ENCODE results near the gene TRIM37. TPM values are rescaled to one million over a fixed set of nuclear protein-coding genes. Genes with fewer than 3 reads are reported as not detected.
"Not testable (repeated sequence)": the region's sequence is repeated elsewhere in the genome, so short reads cannot be mapped to it uniquely, and the experiment has no call there.

Gene TRIM37
- total RNA-seq, 1 experiment from 2014 or later = 37.7 TPM

DNA sequence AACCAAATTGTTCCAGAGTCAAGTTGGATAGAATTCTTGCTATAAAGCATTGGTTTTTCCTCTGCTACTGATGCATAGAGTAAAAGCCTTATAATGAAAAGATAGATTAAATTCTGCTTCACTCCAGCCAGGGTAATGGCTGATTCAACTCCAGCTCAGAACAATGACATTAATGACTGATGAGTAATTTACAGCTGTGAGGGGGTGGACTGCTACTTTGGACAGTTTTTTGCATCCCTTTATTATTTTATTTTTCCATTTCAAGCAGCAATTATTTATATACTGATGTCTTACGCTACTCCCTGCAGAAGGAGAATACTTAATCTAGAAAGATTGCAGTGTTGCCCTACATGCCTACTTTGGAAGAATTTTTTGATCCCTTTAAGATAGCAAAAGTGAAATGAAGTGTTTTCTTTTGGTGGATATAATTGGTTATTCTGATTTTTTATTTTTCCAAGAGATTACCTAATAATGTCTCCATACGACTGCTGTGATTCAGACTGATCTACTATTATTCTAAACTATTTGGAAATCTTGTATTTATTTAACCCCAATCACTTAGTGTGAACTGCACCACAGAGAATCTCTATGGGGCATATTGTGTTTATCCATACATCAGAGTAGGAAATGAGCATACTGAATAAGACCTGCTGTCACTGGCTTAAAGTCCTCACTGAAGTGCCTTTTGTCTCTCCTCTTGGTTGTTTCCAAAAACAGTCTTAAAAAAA lies 149.5 kb downstream of the TRIM37 start:
- TF ChIP-seq CTCF (IDR thresholded peaks at IDR 0.05; ENCODE audit: insufficient read depth in 1 of 2, low read depth in 1 of 2, low read length in 1 of 2, severe bottlenecking in 1 of 2, unreplicated experiment in 1 of 2) = no peak
- CTCF ChIA-PET = no interaction called here
- intact Hi-C loops (cut with micrococcal nuclease; ENCODE audit: unreplicated experiment) = no loop called here

GRCh38 chr17:58954358-58954757 lies 152.3 kb downstream of the TRIM37 start:
- H3K4me1 Mint-ChIP-seq (ENCODE audit: low read depth, unreplicated experiment); H3K27me3 Mint-ChIP-seq (ENCODE audit: insufficient read depth, unreplicated experiment); H3K4me3 Mint-ChIP-seq (ENCODE audit: unreplicated experiment); H3K36me3 ChIP-seq (ENCODE audit: control insufficient read depth, insufficient read depth, low read length); BruUV-seq (replicated peaks); H3K27ac Mint-ChIP-seq (ENCODE audit: unreplicated experiment); CTCF ChIA-PET; DNase-seq; H3K36me3 Mint-ChIP-seq (ENCODE audit: insufficient read depth, unreplicated experiment); POLR2A ChIA-PET; H3K27me3 ChIP-seq (replicated peaks; ENCODE audit: control insufficient read depth, insufficient read depth, low read length); H3K4me1 ChIP-seq; H3K4me3 ChIP-seq (ENCODE audit: low read depth, low read length); intact Hi-C loops (cut with micrococcal nuclease; ENCODE audit: unreplicated experiment): not testable (repeated sequence)
- H3K9me3 Mint-ChIP-seq (ENCODE audit: unreplicated experiment) = peaks cover 28% of the 10 kb centered on the region
- peaks cover 15% of the 10 kb centered on the region for H3K9me3 ChIP-seq

More for the DNA sequence above, 149.5 kb downstream of the TRIM37 start:
- peaks cover 2% of the 10 kb centered on the region for H3K27me3 Mint-ChIP-seq (ENCODE audit: insufficient read depth, unreplicated experiment)
- H3K27me3 ChIP-seq (replicated peaks; ENCODE audit: control insufficient read depth, insufficient read depth, low read length) = no peaks in the 10 kb centered on the region
- peaks cover 12% of the 10 kb centered on the region for H3K9me3 Mint-ChIP-seq (ENCODE audit: unreplicated experiment)
- no peaks in the 10 kb centered on the region for H3K4me1 ChIP-seq
- DNase-seq = no peak
- BruUV-seq (replicated peaks) = no TSS peak
- H3K36me3 ChIP-seq (ENCODE audit: control insufficient read depth, insufficient read depth, low read length) = no peaks in the 10 kb centered on the region
- no peak overlapping the region for H3K4me3 Mint-ChIP-seq (ENCODE audit: unreplicated experiment)
- no peak overlapping the region for H3K4me3 ChIP-seq (ENCODE audit: low read depth, low read length)
- H3K36me3 Mint-ChIP-seq (ENCODE audit: insufficient read depth, unreplicated experiment) = no peaks in the 10 kb centered on the region
- POLR2A ChIA-PET = no interaction called here
- H3K9me3 ChIP-seq = no peaks in the 10 kb centered on the region
- peaks cover 6% of the 10 kb centered on the region for H3K4me1 Mint-ChIP-seq (ENCODE audit: low read depth, unreplicated experiment)
- H3K27ac Mint-ChIP-seq (ENCODE audit: unreplicated experiment) = no peak overlapping the region

DNA sequence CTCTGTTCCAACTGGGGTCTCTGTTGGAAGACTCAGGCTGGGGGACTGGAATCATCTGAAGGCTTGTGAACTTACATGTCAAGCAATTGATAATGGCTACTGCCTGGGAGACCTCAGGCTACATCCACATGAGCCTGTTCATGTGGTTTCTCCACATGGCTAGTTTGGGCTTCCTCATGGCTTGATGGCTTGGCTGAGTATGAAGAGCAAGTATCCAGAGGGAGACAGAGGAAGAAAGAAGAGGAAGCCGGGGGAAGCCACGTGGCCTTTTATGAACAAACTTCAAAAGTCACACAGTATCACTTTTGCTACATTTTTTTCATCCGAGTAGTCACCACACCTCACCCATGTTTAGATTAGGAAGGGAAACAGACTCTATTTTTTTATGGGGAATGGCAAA lies 158.9 kb downstream of the TRIM37 start:
- ChIA-PET CTCF (no interaction called here), POLR2A (no interaction called here)
- H3K27me3 Mint-ChIP-seq (ENCODE audit: insufficient read depth, unreplicated experiment) = peaks cover 5% of the 10 kb centered on the region
- no peaks in the 10 kb centered on the region for H3K4me1 ChIP-seq
- intact Hi-C loops (cut with micrococcal nuclease; ENCODE audit: unreplicated experiment) = no loop called here
- no peak overlapping the region for H3K4me3 ChIP-seq (ENCODE audit: low read depth, low read length)
- no peak for TF ChIP-seq CTCF (IDR thresholded peaks at IDR 0.05; ENCODE audit: insufficient read depth in 1 of 2, low read depth in 1 of 2, low read length in 1 of 2, severe bottlenecking in 1 of 2, unreplicated experiment in 1 of 2)
- DNase-seq = no peak
- H3K9me3 Mint-ChIP-seq (ENCODE audit: unreplicated experiment) = peaks cover 25% of the 10 kb centered on the region
- H3K4me3 Mint-ChIP-seq (ENCODE audit: unreplicated experiment) = no peak overlapping the region
- no peaks in the 10 kb centered on the region for H3K27me3 ChIP-seq (replicated peaks; ENCODE audit: control insufficient read depth, insufficient read depth, low read length)
- no peaks in the 10 kb centered on the region for H3K36me3 ChIP-seq (ENCODE audit: control insufficient read depth, insufficient read depth, low read length)
- H3K4me1 Mint-ChIP-seq (ENCODE audit: low read depth, unreplicated experiment) = no peaks in the 10 kb centered on the region
- H3K36me3 Mint-ChIP-seq (ENCODE audit: insufficient read depth, unreplicated experiment) = no peaks in the 10 kb centered on the region
- no TSS peak for BruUV-seq (replicated peaks)
- peaks cover 18% of the 10 kb centered on the region for H3K9me3 ChIP-seq
- H3K27ac Mint-ChIP-seq (ENCODE audit: unreplicated experiment) = no peak overlapping the region

Data from Caco-2 (cell line).